NCI-H526 (cell line): Measurements from ENCODE around the gene ZNF839.
"Not testable (repeated sequence)": the region's sequence is repeated elsewhere in the genome, so short reads cannot be mapped to it uniquely, and the experiment has no call there.

ENCODE experiments used
- DNase-seq, 2 experiments: peaks; one replicate each; lab custom pipeline; 2025; lab: John Stamatoyannopoulos, UW

ZNF839 gene

GRCh38 chr14:102342238-102342637, 22.7 kb downstream of the ZNF839 start:
- no peak for DNase-seq

DNA sequence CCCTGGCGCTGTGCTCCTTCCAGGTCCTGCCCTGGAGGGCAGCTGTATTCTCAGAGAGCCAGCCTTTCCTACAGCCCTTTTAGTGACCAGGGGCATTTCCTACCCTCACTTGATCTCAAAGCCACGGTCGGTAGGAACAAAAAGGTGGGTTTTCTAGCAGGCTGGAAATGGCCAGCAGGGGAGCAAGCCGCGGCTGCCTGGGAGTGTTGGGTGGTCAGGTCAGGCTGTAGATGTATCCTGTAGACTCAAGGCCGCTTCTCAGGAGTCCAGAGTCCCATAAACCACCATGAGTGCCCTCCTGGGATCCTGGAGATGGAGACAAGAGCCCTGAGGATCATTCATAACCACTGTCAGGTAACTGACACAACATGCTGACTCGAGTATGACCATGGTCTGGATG, 24.5 kb downstream of the ZNF839 start:
- DNase-seq = no peak

GRCh38 chr14:102344485-102344884, 24.9 kb downstream of the ZNF839 start:
- no peak for DNase-seq

DNA sequence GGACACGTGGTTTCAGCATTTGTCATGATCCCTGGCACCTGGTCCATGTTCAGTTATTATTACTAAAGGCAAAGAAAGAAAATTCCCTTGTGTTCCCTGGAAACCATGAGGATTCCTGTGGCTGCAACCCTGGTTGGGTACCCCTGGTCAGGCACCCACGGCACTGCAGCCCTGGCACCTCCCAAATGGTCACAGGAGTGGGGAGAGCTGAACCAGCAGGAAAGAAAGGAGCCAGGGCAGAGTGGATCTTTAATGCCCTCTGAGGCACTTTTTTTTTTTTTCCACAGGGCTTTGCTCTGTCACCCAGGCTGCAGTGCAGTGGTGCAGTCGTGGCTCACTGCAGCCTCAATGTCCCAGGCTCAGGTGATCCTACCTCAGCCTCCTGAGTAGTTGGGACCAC, 25.7 kb downstream of the ZNF839 start:
- DNase-seq = no peak

GRCh38 chr14:102346645-102347044, 27.1 kb downstream of the ZNF839 start:
- no peak for DNase-seq

GRCh38 chr14:102348376-102348775, 28.8 kb downstream of the ZNF839 start:
- no peak for DNase-seq

DNA sequence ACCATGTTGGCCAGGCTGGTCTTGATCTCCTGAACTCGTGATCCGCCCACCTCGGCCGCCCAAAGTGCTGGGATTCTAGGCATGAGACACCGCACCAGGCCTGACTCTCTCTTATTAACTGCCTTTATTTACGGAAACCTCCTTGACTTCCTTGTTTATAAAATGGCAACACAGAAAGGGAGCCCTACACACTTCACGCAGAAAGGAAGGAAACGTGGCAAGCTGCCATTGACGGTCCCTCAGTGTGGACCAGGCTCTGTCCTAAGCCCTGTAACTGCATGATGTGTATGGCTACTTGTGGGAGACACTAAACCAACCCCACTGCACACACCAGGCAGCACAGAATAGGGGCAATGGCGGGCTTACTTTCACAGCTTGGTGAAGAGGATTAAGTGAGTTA, 31.5 kb downstream of the ZNF839 start:
- no peak for DNase-seq

DNA sequence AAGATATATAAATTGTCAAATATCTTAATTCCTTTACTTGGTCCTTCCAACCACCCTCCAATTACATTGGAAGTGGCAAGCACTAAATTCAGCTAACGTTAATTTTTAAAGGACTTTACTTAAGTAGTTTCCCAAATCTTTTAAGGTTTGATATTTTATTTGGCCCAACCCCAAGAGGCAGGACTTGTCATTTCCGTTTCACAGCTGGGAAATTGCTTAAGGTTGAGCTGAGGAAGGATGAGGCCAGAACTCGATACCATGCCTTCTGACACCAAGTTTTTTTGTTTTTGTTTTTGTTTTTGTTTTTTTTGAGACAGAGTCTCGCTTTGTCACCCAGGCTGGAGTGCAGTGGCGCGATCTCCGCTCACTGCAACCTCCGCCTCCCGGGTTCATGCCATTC, 32.0 kb downstream of the ZNF839 start:
- DNase-seq = not testable (repeated sequence)

DNA sequence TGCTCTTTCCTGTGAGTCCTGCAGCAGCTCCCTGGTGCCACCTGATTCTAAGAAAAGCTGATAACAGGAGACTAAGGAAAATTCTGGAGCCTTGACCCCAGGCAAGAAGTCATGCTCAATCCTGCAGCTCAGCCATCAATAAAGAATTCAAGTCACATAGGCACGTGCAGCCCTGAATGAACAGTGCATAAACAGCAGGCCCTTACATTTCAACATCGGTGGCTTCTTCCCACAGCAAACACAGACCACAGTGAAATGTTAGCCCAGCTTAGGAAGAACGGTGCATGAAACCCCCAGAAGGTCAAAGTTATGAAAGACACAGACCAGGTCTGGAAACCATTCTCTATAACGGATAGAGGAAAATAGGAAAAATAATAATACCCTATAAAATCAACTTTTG, 32.7 kb downstream of the ZNF839 start:
- DNase-seq = no peak

DNA sequence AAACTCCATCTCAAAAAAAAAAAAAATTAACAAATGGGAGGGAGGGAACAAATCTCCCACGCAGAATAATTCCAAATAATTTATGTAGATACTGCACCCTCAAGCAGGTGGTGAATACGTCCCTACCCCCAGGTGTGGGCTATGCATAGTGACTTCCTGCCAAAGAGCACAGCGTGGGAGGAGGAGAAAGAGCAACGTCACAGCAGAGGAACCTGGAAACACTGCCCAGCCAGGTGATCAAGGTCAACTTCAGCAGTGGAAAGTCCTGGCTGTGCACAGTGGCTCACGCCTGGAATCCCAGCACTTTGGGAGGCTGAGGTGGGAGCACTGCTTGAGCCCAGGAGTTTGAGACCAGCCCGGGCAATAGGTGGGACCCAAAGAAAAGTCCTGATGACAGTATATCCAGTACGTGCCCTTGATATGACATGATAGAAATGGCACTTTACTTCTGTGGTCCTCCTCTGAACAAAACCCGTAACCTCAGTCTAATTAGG, 33.6 kb downstream of the ZNF839 start:
- DNase-seq = no peak

DNA sequence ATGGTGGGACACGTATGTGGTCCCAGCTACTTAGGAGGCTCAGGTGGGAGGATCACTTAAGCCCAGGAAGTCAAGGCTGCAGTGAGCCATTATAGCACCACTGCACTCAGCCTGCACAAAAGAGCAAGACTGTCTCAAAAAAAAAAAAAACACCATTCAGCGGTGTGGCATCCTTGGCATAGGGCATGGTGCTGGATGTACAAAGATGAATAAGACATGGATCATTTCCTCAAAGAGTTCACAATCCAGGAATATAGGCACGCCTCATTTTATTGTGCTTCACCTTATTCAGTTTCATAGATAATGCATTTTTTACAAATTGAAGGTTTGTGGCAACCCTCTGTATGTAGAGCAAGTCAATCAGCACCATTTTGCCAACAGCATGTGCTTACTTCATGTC, 36.7 kb downstream of the ZNF839 start:
- no peak for DNase-seq

DNA sequence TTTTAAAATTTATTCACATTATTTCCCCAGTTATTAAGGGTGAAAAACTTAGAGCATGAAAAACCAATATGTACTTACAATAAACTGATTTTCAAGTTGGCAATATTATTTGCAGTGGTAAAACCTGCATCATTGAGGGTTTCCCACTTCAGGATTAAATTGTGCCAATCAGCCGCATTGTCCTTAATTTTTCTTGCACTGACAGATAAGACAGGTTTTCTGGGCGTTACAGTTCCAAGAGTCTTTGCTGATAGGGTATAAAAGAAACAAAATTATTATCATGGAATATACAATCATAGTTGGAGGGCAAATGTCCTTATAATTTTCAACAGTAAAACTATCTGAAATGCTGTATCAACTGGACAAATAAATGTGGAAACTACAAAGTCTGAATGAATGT, 39.8 kb downstream of the ZNF839 start:
- DNase-seq = no peak

GRCh38 chr14:102360388-102360787, 40.8 kb downstream of the ZNF839 start:
- no peak for DNase-seq

DNA sequence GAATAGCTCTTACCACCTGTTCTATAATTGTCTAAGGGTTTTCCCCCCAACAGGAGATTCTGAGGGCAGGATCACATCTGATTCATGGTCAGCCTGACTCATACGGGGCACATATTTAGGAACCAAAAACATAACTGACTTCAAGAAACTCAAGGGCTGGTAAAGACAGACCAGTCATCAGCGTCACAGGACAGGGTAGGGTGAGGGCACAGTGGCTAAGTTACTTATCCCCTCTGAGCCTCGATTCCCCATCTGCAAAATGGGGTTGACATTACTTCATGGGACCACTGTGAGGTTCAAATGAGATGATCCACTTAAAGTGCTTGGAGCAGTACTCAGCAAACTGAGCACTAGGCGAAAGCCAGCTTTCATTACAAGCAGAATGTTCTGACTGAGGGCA, 42.5 kb downstream of the ZNF839 start:
- DNase-seq = no peak

- peak; percentile 87 to 98 for DNase-seq
Measured at GRCh38 chr14:102362545-102363181, 43.1 kb downstream of the ZNF839 start, which contains the start of the genes CINP and TECPR2. Gene CINP (minus strand): TSS chr14:102362890. CDS start chr14:102362851, 39 bp downstream. Gene TECPR2 (plus strand): TSS chr14:102362941. CDS start chr14:102376722, 13,781 bp downstream.

- peak in 1 of 2 experiments; percentile 70 for DNase-seq
Measured at GRCh38 chr14:102363182-102363943, 43.8 kb downstream of the ZNF839 start.

GRCh38 chr14:102370305-102370809, 50.8 kb downstream of the ZNF839 start:
- no peak for DNase-seq

DNA sequence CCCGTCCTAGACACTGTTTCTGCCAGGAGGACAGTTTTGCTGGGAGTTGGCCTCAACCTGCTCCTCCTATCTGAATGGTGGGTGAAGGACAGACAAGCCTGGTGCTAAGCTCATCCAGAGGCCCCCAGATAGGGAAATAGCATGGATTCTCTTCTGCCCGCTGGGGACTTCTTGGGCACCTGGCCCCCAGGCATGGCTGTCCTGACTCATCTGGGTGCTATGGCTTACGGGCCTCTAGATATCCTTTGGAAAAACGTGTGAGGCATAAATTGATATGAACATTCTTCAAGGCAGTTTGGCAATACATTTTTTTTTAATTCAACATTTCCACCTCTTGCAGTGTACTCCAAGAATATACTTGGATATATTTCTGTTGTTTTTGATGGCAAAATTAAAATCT, 51.8 kb downstream of the ZNF839 start:
- DNase-seq = no peak

DNA sequence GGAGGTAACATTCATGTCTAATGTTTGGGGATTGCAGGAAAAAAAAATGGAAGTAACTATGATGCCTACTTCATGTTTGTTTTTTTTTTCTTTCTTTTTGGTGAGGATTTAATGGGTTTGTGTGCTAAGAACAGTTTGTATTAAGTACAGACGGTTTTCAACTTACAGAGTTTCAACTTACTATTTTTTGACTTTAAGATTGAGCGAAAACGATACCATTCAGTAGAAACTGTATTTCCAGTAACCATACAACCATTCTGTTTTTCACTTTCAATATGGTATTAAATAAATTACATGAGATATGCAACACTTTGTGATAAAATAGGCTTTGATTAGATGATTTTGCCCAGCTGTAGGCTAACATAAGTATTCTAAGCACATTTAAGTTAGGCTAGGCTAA, 53.6 kb downstream of the ZNF839 start:
- DNase-seq = no peak

DNA sequence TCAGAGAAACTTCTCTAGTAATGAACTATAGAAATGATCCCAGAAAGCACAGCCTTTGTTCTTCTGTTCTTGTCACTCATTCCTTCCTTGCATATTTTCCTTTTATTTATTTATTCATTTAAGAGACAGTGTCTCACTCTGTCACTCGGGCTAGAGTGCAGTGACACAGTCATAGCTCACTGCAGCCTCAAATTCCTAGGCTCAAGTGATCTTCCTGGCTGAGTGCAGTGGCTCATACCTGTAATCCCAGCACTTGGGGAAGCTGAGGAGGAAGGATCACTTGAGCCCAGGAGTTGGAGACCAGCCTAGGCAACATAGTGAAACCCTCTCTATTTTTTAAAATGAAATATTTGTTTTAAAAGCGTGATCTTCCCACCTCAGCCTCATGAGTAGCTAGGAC, 54.7 kb downstream of the ZNF839 start:
- no peak for DNase-seq

GRCh38 chr14:102375119-102375518, 55.6 kb downstream of the ZNF839 start:
- no peak for DNase-seq

GRCh38 chr14:102377696-102378095, 58.1 kb downstream of the ZNF839 start:
- DNase-seq = no peak

DNA sequence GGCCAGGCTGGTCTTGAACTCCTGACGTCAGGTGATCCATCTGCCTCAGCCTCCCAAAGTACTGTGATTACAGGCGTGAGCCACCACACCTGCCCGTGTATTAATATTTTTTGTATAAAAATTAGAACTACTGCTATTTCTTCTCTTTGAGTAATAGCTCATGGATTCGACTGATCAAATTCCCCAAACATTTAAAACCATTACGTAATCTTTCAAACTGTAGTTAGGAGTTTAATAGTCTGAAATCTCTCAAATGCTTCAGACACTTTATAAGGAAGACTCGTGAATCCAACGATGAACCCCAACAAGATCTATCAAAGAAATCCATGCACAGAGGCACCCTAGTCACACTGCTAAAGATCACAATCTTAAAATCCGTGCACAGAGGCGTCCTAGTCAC, 59.3 kb downstream of the ZNF839 start:
- no peak for DNase-seq
